ENCODE results near the gene TWSG1. TPM values are rescaled to one million over a fixed set of nuclear protein-coding genes. Genes with fewer than 3 reads are reported as not detected.

Gene TWSG1
- polyA plus RNA-seq, 1 donor from 2014 or later: 11.5 TPM

- Histone ChIP-seq H3K4me3 (ENCODE audit: low read length) (no peak overlapping the region), H2AFZ (ENCODE audit: low read depth, low read length) (no peak overlapping the region)
- TF ChIP-seq CTCF (IDR thresholded peaks at IDR 0.05; ENCODE audit: poor library complexity, severe bottlenecking): no peak
- TF ChIP-seq TAF1 (IDR thresholded peaks at IDR 0.05; ENCODE audit: low read depth): no peak
- no peak for TF ChIP-seq SMC3 (conservative IDR thresholded peaks at IDR 0.05; ENCODE audit: poor library complexity)
- TF ChIP-seq RAD21 (conservative IDR thresholded peaks at IDR 0.05): no peak
- no peak for TF ChIP-seq EZH2 (IDR thresholded peaks at IDR 0.05; ENCODE audit: borderline replicate concordance, insufficient read depth, low read length, poor library complexity, severe bottlenecking)
These were observed 92.2 kb downstream of the TWSG1 start for GRCh38 chr18:9426753-9427152.

GRCh38 chr18:9428301-9428706 lies 93.7 kb downstream of the TWSG1 start:
- Histone ChIP-seq H3F3A (ENCODE audit: insufficient read depth, low read length, poor library complexity, severe bottlenecking) (no peaks in the 10 kb centered on the region), H3K9ac (ENCODE audit: low read length) (no peak overlapping the region), H3K9me3 (ENCODE audit: low read length) (no peaks in the 10 kb centered on the region), H3K27ac (ENCODE audit: low read length) (no peak overlapping the region), H3K4me3 (ENCODE audit: low read length) (no peak overlapping the region), H3K4me2 (ENCODE audit: low read length) (no peak overlapping the region), H3K27me3 (ENCODE audit: insufficient read depth, low read depth, low read length) (no peaks in the 10 kb centered on the region), H3K36me3 (ENCODE audit: insufficient read depth, low read length) (no peaks in the 10 kb centered on the region), H3K9me2 (ENCODE audit: insufficient read depth, low read length) (no peaks in the 10 kb centered on the region), H4K20me1 (ENCODE audit: insufficient read depth) (no peaks in the 10 kb centered on the region), H3K79me2 (replicated peaks; ENCODE audit: insufficient read depth, low read length) (no peaks in the 10 kb centered on the region), H2AFZ (ENCODE audit: low read depth, low read length) (no peak overlapping the region)
- TF ChIP-seq CTCF (IDR thresholded peaks at IDR 0.05; ENCODE audit: poor library complexity, severe bottlenecking) (no peak), SMC3 (conservative IDR thresholded peaks at IDR 0.05; ENCODE audit: poor library complexity) (no peak), EP300 (conservative IDR thresholded peaks at IDR 0.05; ENCODE audit: poor library complexity, severe bottlenecking) (no peak), TAF1 (IDR thresholded peaks at IDR 0.05; ENCODE audit: low read depth) (no peak), POLR2AphosphoS5 (IDR thresholded peaks at IDR 0.05) (no peak), REST (IDR thresholded peaks at IDR 0.05; ENCODE audit: borderline replicate concordance) (no peak), EZH2 (IDR thresholded peaks at IDR 0.05; ENCODE audit: borderline replicate concordance, insufficient read depth, low read length, poor library complexity, severe bottlenecking) (no peak), RAD21 (conservative IDR thresholded peaks at IDR 0.05) (no peak), MXI1 (conservative IDR thresholded peaks at IDR 0.05; ENCODE audit: poor library complexity, severe bottlenecking) (no peak)

More at GRCh38 chr18:9426753-9427152, 92.2 kb downstream of the TWSG1 start:
- Histone ChIP-seq H3K9me2 (ENCODE audit: insufficient read depth, low read length) (no peaks in the 10 kb centered on the region), H3K9ac (ENCODE audit: low read length) (no peak overlapping the region), H4K20me1 (ENCODE audit: insufficient read depth) (no peaks in the 10 kb centered on the region), H3K36me3 (ENCODE audit: insufficient read depth, low read length) (no peaks in the 10 kb centered on the region), H3F3A (ENCODE audit: insufficient read depth, low read length, poor library complexity, severe bottlenecking) (no peaks in the 10 kb centered on the region), H3K79me2 (replicated peaks; ENCODE audit: insufficient read depth, low read length) (no peaks in the 10 kb centered on the region), H3K4me2 (ENCODE audit: low read length) (no peak overlapping the region), H3K9me3 (ENCODE audit: low read length) (no peaks in the 10 kb centered on the region), H3K27ac (ENCODE audit: low read length) (no peak overlapping the region), H3K27me3 (ENCODE audit: insufficient read depth, low read depth, low read length) (no peaks in the 10 kb centered on the region)

Measured in neural cell (in vitro differentiated cells).